ENCODE measurements around the gene NCKAP5L.

NCKAP5L gene

DNA sequence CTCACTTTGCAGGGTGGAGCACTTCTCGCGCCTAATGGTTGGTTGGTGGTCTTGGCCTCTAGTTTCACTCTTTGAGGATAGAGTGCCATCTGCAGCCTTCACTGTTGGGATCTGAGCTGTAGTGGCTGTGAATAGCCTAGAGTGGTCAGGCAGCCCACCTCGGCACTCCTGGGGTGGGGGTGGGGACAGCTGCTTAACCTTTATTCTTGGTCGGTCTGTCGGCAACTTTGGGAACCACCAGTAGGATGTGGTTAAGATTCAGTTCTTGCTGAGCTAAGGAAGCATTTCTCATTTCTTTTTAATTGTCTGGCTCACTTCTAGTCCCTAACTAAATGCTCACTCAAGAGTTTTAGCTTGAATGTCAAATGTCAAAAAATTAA lies 65.8 kb downstream of the NCKAP5L start:
- no peak overlapping the region for H3K4me3 ChIP-seq (ENCODE audit: low read length)
- H3K27me3 ChIP-seq (ENCODE audit: insufficient read depth, low read length), result no peaks in the 10 kb centered on the region
- H3K9me3 ChIP-seq (ENCODE audit: low read length), result no peaks in the 10 kb centered on the region
- peaks cover 73% of the 10 kb centered on the region for H3K36me3 ChIP-seq (ENCODE audit: insufficient read depth, low read length)
- no peak overlapping the region for H2AFZ ChIP-seq (ENCODE audit: low read depth, low read length)
- H3K4me1 ChIP-seq (ENCODE audit: insufficient read depth, low read length), result no peaks in the 10 kb centered on the region

DNA sequence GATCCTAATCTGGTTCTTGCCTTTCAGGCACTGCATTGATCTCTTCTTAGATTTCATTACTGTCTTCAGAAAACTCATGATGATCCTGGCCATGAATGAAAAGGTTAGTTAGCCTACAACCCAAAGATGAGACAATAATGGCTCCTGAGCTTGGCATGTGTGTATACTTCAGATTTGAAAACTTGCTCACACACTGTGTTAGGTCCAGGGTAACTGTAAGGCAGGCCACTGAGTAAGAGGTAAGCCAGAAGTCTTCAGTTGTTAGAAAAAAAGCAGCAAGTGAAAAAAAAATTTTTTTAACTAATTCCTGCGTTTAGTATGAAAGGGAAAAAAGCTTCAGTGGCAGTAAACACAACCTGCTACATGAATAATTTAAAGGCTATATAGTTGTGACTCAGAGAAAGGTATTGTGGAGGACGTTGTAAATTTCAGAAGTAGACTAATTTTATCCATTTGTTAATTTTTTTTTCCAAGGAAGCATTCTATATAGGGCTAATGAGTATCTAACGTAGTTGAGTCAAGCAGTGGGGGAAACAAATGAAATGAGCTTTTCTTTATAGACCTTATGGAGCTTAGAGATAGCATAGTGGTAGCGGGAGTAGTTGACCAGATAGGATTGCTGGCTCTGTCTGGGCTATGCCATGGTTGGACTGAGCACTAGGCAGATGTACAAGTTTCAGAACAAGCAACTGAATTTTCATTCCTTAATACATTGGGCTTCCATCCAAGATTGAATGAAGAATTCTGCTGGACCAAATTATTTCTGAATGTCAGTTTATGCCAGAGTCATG lies 66.3 kb downstream of the NCKAP5L start:
- Histone ChIP-seq H3K27me3 (ENCODE audit: insufficient read depth, low read length) (no peaks in the 10 kb centered on the region), H3K9me3 (ENCODE audit: low read length) (no peaks in the 10 kb centered on the region), H3K4me3 (ENCODE audit: low read length) (no peak overlapping the region), H3K4me1 (ENCODE audit: insufficient read depth, low read length) (no peaks in the 10 kb centered on the region), H3K36me3 (ENCODE audit: insufficient read depth, low read length) (peaks cover 79% of the 10 kb centered on the region), H2AFZ (ENCODE audit: low read depth, low read length) (no peak overlapping the region)

DNA sequence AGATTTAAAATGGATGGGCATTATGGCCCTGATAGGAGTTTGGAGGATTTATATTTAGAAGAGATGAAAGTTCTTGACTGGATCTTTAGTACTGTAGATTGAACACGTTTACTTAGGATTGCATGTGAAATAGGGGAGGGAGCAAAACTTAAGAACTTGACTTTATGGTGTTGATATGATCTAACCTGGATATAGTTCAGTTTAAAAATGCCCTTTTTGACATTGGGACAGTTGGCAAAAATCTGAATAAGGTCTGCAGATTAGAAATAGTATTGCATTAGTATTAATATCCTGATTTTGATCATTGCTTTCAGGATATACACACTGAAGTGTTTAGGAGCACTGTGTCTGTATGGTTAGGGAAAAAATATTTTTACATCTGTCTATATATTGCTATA lies 77.2 kb downstream of the NCKAP5L start:
- Histone ChIP-seq H3K4me3 (ENCODE audit: low read length) (no peak overlapping the region), H3K4me1 (ENCODE audit: insufficient read depth, low read length) (no peaks in the 10 kb centered on the region), H2AFZ (ENCODE audit: low read depth, low read length) (no peak overlapping the region), H3K27me3 (ENCODE audit: insufficient read depth, low read length) (no peaks in the 10 kb centered on the region), H3K36me3 (ENCODE audit: insufficient read depth, low read length) (peaks cover 44% of the 10 kb centered on the region), H3K9me3 (ENCODE audit: low read length) (no peaks in the 10 kb centered on the region)

DNA sequence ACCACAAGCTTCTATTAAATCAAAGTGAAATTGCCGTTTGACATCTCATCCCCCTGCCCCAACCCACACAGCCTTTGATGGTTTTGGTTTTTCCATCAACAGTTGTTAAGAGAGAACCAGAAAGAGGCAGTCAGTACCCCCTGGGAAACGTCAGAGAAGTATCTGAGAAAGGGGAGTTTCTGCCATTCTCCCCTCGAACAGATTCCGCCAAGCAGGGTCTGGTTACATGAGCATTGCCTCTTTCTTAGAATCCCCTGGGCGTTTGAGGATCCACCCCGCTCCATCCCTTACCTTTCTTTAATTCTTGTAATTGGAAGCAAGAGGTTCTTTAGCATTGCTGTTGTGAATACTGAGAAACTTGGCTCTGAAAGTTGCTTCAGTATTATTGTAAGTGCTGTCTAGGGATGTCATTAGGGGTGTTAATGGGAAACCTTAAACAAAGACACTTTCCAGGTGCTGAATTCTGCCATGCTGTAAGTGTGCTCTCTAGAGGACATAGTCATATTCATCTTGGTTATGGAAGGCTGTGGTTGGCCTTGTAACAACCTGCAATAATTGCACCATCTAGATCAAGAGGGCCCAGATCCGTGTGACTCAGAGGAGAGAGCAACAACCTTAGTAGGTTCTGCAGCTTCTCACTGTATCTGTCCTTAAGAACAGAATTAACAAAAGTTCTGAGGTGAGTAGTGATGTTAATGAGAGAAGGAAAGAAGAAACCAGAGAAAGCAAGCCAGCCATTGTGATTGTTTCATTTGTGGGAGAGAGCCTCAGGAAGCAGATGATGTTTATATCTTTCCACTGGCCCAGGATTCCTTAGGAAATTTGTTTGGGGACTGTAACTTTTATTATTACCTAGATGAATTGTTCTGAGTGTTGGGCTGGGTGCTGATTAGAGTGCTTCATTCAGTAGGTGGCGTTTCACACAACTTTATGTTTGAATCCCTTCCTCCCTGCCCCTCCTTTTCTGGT lies 77.9 kb downstream of the NCKAP5L start:
- Histone ChIP-seq H3K36me3 (ENCODE audit: insufficient read depth, low read length) (peaks cover 37% of the 10 kb centered on the region), H3K9me3 (ENCODE audit: low read length) (no peaks in the 10 kb centered on the region), H3K4me1 (ENCODE audit: insufficient read depth, low read length) (no peaks in the 10 kb centered on the region), H3K27me3 (ENCODE audit: insufficient read depth, low read length) (no peaks in the 10 kb centered on the region), H3K4me3 (ENCODE audit: low read length) (no peak overlapping the region), H2AFZ (ENCODE audit: low read depth, low read length) (no peak overlapping the region)

GRCh38 chr12:49748800-49749199 lies 79.4 kb downstream of the NCKAP5L start:
- H3K9me3 ChIP-seq (ENCODE audit: low read length), result no peaks in the 10 kb centered on the region
- H3K4me1 ChIP-seq (ENCODE audit: insufficient read depth, low read length), result peaks cover under 1% of the 10 kb centered on the region
- H3K4me3 ChIP-seq (ENCODE audit: low read length), result no peak overlapping the region
- H3K36me3 ChIP-seq (ENCODE audit: insufficient read depth, low read length), result peaks cover 29% of the 10 kb centered on the region
- H3K27me3 ChIP-seq (ENCODE audit: insufficient read depth, low read length), result no peaks in the 10 kb centered on the region
- H2AFZ ChIP-seq (ENCODE audit: low read depth, low read length), result no peak overlapping the region

DNA sequence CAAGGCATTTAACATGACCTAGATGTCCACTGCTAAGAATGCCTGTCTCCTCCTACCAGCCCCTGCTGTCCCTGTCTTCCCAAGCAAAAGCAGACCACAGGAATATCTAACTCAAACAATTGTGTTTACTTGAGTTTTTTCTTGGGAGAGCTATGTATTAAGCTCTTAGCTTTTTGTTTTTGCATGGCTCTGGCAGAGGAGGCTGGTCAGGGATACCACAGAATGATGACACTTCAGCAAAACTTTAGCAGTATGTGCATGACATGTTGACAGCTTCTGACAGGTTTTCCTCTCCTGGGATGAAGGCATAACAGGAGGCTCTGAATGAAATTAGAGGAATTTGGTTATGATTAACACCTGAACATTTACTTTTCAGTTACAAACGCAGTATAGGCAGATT lies 79.9 kb downstream of the NCKAP5L start:
- Histone ChIP-seq H3K9me3 (ENCODE audit: low read length) (no peaks in the 10 kb centered on the region), H3K36me3 (ENCODE audit: insufficient read depth, low read length) (peaks cover 26% of the 10 kb centered on the region), H3K27me3 (ENCODE audit: insufficient read depth, low read length) (no peaks in the 10 kb centered on the region), H3K4me1 (ENCODE audit: insufficient read depth, low read length) (peaks cover 6% of the 10 kb centered on the region), H2AFZ (ENCODE audit: low read depth, low read length) (no peak overlapping the region), H3K4me3 (ENCODE audit: low read length) (no peak overlapping the region)

DNA sequence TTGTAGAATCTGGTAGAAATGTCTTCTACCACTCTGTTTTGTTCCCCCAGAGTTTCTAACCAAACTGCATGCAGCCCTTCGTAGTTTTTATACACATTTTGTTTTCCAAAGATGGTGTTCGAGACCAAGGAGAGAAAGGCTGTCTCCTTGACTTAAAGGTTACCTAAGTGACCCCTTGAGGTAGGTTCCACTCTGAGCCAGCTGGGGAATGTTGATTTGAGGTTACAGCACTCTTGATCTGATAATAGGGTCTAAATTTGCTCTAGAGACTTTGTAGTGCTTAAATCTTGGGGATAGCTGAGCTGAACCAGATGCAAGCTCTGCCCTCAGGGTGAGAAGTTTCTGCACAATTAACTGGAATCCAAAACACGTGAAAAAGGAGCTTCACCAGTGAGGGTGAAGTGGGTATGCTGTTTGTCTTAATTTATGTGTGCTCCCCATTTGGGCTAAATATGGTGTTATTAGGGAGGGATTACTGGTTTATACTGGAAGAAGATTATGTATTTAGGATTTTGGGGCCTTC lies 83.8 kb downstream of the NCKAP5L start:
- no peak overlapping the region for H3K4me3 ChIP-seq (ENCODE audit: low read length)

GRCh38 chr12:49741882-49742620 lies 86.2 kb downstream of the NCKAP5L start:
- no peaks in the 10 kb centered on the region for H3K27me3 ChIP-seq (ENCODE audit: insufficient read depth, low read length)
- peaks cover 14% of the 10 kb centered on the region for H3K4me1 ChIP-seq (ENCODE audit: insufficient read depth, low read length)
- H3K36me3 ChIP-seq (ENCODE audit: insufficient read depth, low read length), result peaks cover 8% of the 10 kb centered on the region
- H3K4me3 ChIP-seq (ENCODE audit: low read length), result peak overlapping the region; percentile 72
- no peak overlapping the region for H2AFZ ChIP-seq (ENCODE audit: low read depth, low read length)
- H3K9me3 ChIP-seq (ENCODE audit: low read length), result no peaks in the 10 kb centered on the region

More for the DNA sequence above, 83.8 kb downstream of the NCKAP5L start:
- H2AFZ ChIP-seq (ENCODE audit: low read depth, low read length), result no peak overlapping the region
- H3K9me3 ChIP-seq (ENCODE audit: low read length), result no peaks in the 10 kb centered on the region
- H3K27me3 ChIP-seq (ENCODE audit: insufficient read depth, low read length), result no peaks in the 10 kb centered on the region
- peaks cover 12% of the 10 kb centered on the region for H3K36me3 ChIP-seq (ENCODE audit: insufficient read depth, low read length)
- H3K4me1 ChIP-seq (ENCODE audit: insufficient read depth, low read length), result peaks cover 14% of the 10 kb centered on the region
